Cardiac muscle cell (in vitro differentiated cells and primary cell): ENCODE data around the gene HES7. TPM values are rescaled to one million over a fixed set of nuclear protein-coding genes. Genes with fewer than 3 reads are reported as not detected.

Experiments
- DNase-seq, 2 donors: peaks; one replicate each; pipeline versions ENCODE4 v3.0.0 to v3.0.0-alpha.2; 2010 to 2017; ENCODE audit warnings: low read depth in 1 of 2, low spot score in 1 of 2
- H3K27ac ChIP-seq: fragments of 200-600 bp; sonication (generic); 2 replicates; pipeline ENCODE4 v1.5.1; 2016
- H3K27me3 ChIP-seq: fragments of 200-600 bp; sonication (generic); 2 replicates; pipeline ENCODE4 v1.6.0; 2016; ENCODE audit warnings: control low read depth
- H3K36me3 ChIP-seq: fragments of 200-600 bp; sonication (generic); 2 replicates; pipeline ENCODE4 v1.5.1; 2016; ENCODE audit warnings: control low read depth
- H3K4me1 ChIP-seq: fragments of 200-600 bp; sonication (generic); 2 replicates; pipeline ENCODE4 v1.8.1; 2017; ENCODE audit warnings: low read depth, mild to moderate bottlenecking, mixed run types
- H3K4me3 ChIP-seq: fragments of 200-600 bp; sonication (generic); 2 replicates; pipeline ENCODE4 v1.5.1; 2016; ENCODE audit warnings: mild to moderate bottlenecking
- H3K9me3 ChIP-seq: fragments of 200-600 bp; sonication (generic); 2 replicates; pipeline ENCODE4 v1.5.1; 2017; ENCODE audit warnings: low read depth, mild to moderate bottlenecking, control low read depth
- polyA plus RNA-seq: library from polyadenylated mRNA; unstranded; fragments of >200 nt; fragmentation: Nextera tagmentation; extraction: Ambion mirVana; gene quantifications from 2 replicates; pipeline ENCODE4 v1.2.1, GENCODE V29; 2016
- total RNA-seq: library from RNA; depleted of rRNA; stranded (reverse); fragments of >200 nt; gene quantifications from 2 replicates; pipeline ENCODE4 v1.2.3, GENCODE V29; 2016
- TF ChIP-seq, protein P1 (sequence below): IDR thresholded peaks from 2 replicates; pipeline ENCODE4 v1.5.1; 2012; ENCODE audit warnings: low read depth, mild to moderate bottlenecking, low read length

HES7 gene
- total and polyA plus RNA-seq, 2 experiments from 2014 or later = 1.1 to 6.2 TPM

DNA sequence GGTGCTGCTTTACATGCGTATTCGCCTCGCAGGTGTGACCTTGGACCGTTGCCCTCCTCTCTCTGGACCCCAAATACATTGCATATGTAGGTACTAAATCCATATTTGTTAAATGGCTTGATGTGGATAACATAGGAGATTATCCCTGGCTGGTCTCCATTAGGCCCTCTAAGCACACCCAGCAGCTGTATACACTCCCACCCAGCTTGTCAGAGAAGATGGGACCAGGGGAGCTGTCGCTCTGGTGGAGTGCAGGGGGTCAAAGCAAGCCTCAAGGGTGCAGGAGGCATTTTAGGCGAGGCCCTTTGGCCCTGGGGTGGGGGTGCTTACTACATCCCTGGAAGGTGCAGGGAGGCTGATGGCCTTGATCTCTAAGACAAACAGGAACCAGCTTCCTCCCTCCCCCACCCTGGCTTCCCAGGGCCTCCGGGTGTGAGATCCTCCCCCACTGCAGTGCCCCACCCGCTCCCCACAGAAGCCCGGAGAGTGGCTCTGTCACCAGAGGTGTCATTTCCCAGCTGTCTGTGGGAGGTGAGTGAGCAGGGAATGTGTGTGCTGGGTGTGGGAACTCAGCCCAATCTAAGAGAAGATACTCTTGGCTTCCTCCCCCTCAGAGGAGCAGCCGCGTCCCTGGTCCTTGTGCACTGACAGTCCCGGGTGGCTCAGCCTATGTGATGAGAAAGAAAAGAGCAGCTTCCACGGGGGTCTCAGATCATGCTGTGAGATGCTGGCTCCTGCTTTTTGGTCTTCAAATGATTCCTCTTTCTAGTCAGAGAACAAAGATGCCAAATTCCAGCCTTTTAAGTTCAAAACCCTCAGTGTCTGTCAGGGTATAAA lies 40.3 kb upstream of the HES7 start:
- peak overlapping the region; percentile 96 for H3K27ac ChIP-seq
- H3K4me3 ChIP-seq = no peak overlapping the region
- no peaks in the 10 kb centered on the region for H3K27me3 ChIP-seq
- TF ChIP-seq, protein P1, sequence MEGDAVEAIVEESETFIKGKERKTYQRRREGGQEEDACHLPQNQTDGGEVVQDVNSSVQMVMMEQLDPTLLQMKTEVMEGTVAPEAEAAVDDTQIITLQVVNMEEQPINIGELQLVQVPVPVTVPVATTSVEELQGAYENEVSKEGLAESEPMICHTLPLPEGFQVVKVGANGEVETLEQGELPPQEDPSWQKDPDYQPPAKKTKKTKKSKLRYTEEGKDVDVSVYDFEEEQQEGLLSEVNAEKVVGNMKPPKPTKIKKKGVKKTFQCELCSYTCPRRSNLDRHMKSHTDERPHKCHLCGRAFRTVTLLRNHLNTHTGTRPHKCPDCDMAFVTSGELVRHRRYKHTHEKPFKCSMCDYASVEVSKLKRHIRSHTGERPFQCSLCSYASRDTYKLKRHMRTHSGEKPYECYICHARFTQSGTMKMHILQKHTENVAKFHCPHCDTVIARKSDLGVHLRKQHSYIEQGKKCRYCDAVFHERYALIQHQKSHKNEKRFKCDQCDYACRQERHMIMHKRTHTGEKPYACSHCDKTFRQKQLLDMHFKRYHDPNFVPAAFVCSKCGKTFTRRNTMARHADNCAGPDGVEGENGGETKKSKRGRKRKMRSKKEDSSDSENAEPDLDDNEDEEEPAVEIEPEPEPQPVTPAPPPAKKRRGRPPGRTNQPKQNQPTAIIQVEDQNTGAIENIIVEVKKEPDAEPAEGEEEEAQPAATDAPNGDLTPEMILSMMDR = no peak
- H3K36me3 ChIP-seq = peaks cover 5% of the 10 kb centered on the region
- peak; percentile 34 to 50 for DNase-seq
- no peaks in the 10 kb centered on the region for H3K9me3 ChIP-seq
- H3K4me1 ChIP-seq = peaks cover 16% of the 10 kb centered on the region

DNA sequence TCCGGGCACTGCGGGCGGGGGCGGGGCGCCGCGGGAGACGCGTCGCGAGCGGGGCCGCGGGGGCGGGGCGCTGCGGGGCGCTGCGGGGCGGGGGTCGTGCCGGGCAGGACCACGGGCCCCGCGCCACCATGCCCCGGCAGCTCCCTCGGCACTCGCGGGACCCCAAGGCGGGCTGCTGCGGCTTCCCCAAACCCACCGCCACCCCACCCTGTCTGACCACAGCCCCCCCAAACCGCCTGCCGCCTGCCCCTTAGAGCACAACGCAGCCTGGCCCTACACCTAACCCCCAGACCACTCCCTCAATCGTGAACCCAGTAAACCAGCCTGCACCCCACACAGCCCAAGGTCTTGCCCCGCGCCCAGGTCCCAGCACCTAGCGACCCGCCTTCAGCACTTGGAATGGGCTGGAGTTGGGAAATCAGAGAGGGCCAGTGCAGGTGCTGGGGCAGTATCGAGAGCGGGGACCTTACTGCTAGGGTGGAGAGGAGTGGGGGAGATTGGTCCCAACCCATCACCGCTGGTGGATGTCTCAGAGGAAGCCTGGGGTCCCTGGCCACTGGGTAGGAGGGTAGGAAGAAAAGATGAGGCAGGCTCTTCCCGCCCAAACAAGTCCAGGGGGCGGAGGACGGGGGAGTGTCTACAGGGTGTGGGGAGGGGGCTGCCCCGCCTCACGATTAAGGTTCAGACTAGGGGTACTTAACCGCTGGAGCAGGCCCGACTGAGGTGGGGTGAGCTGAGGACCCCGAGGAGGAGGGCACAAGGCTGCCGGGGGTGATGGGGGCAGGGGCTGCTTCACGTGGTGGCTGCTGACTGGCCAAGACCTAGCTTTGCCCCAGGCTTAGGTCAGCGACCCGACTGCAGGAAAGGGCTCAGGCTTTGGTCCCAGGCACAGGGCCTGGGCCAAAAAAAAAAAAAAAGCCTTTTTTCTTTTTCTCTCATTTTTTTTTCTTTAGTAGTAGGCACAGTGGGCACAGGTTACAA lies 39.4 kb upstream of the HES7 start:
- DNase-seq = peak in 1 of 2 donors; percentile 32
- Histone ChIP-seq H3K9me3 (no peaks in the 10 kb centered on the region), H3K4me3 (peak overlapping the region; percentile 100), H3K27me3 (no peaks in the 10 kb centered on the region), H3K36me3 (peaks cover 5% of the 10 kb centered on the region), H3K4me1 (peaks cover 16% of the 10 kb centered on the region), H3K27ac (peak overlapping the region; percentile 96)
- TF ChIP-seq, protein P1 = no peak

DNA sequence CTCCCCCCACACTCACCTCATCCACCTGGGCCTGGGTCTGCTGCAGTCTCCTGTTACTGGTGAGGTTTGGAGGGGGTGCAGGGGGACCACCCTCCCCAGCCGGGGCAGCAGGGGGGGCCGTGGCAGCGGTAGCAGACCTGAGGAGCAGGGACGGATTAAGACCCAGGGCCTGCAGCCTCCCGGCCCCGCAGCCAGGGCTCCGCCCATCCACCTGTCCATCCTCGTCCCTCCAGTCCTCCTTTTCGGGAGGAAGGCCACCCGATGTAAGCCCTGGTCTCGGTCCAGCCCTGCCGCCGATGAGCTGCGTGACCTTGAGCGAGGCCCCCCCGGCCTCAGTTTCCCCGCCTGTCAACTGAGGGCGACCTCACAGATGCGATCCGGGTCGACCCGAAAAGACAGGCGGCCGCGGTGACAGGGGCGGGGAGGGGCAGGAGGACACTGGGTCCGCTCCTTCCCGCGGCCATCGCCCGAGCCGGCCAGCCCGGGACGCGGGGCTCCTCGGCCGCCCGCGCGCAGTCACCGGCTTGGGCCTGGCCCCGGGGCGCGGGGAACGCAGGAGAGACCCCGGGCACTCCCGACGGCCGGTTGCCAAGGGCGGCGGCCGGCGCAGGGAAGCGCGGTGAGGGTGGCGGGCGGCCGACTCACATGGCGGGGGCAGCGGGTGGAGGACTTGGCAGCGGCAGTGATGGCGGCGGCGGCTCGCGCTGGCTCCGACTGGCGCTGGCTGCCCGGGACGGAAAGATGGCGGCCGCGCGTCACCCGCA lies 38.5 kb upstream of the HES7 start, which contains the start of gene VAMP2:
Gene VAMP2 (minus strand): TSS at position 716 of the 764 bp plus-strand sequence. CDS start 69 bp downstream, at position 647.
- TF ChIP-seq, protein P1 = no peak
- peak; percentile 79 to 87 for DNase-seq
- Histone ChIP-seq H3K9me3 (no peaks in the 10 kb centered on the region), H3K4me3 (peak within 1 kb of the TSS; percentile 100), H3K36me3 (peaks cover 5% of the 10 kb centered on the region), H3K27me3 (no peaks in the 10 kb centered on the region), H3K4me1 (peaks cover 16% of the 10 kb centered on the region), H3K27ac (peak within 1 kb of the TSS; percentile 96)

DNA sequence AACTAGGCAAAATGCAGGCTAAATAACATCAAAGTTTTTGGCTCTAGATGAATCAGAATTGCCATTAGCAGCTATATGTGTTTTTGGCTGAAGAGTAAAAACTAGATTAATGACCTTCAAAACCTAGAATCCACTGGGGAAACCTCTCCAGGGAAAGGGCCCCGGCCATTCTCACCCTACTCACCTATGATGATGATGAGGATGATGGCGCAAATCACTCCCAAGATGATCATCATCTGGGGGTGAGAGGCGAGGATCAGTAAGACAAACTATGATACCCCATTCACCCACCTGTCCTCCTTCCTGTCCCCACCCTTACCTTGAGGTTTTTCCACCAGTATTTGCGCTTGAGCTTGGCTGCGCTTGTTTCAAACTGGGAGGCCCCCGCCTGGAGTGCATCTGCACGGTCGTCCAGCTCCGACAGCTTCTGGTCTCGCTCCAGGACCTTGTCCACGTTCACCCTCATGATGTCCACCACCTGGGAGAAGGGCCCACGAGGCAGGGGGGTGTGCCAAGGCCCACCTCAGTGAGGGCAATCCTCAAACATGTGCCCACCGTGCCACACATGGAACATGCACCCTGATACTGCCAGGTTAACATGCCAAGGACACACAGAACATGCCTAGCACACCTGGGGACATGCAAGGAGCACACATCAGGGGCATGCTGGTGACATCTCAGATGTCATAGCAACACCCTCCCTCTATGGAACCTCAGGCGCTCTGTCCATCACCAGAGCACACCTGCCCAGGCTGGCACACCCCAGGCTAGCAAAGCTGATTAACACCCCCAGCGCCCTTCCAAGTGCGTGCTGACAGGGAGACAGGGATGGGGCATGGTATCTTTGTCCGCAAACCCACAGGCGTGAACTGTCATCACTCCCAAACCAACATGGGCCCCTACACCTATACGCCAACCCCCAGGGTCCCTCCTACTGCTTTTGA lies 37.7 kb upstream of the HES7 start:
- Histone ChIP-seq H3K4me1 (peaks cover 16% of the 10 kb centered on the region), H3K36me3 (peaks cover 5% of the 10 kb centered on the region), H3K9me3 (no peaks in the 10 kb centered on the region), H3K27me3 (no peaks in the 10 kb centered on the region), H3K27ac (peak overlapping the region; percentile 96), H3K4me3 (peak overlapping the region; percentile 100)
- no peak for DNase-seq
- TF ChIP-seq, protein P1 = no peak
